Left renal pelvis (tissue), 4 donors: ENCODE measurements around the gene KLHDC10. TPM values are rescaled to one million over a fixed set of nuclear protein-coding genes. Genes with fewer than 3 reads are reported as not detected.

Source experiments
- polyA plus RNA-seq, 4 donors: library from polyadenylated mRNA; unstranded; fragments of 120-200 nt; gene quantifications; one replicate each; pipeline ENCODE4 v1.2.1, GENCODE V29; 2013; ENCODE audit not compliant: insufficient read length in 4 of 4

Gene KLHDC10
- polyA plus RNA-seq, 4 donors, result 49.4 to 56.4 (median 53.5) TPM

Other genes with a start within 250 kb of the KLHDC10 start
- 100 to 1,000 TPM; 107 to 130 (median 121) TPM for gene UBE2H, start 117.6 kb upstream of the KLHDC10 start, polyA plus RNA-seq
- 10 to 100 TPM; 20.8 to 31.5 (median 29.9) TPM for gene ZC3HC1, start 19.2 kb upstream of the KLHDC10 start, polyA plus RNA-seq
- gene TMEM209, start 134.9 kb downstream of the KLHDC10 start, polyA plus RNA-seq, result 10 to 100 TPM; 17.1 to 31.0 (median 28.8) TPM
- not detected for gene SSMEM1, start 137.3 kb downstream of the KLHDC10 start, polyA plus RNA-seq
- gene CPA2, start 196.3 kb downstream of the KLHDC10 start, polyA plus RNA-seq, result under 1 TPM; 0.34 to 0.90 (median 0.49) TPM
- 1 to 10 TPM in 1 of 4 donors, under 1 TPM in 3; 0.32 to 1.5 (median 0.36) TPM for gene CPA4, start 222.6 kb downstream of the KLHDC10 start, polyA plus RNA-seq